OCI-LY1 (cell line): ENCODE data around the gene SLC25A53.

Experiments used
- CTCF ChIP-seq: fragments of 200-600 bp; sonication (generic), shearing (Covaris generic); IDR thresholded peaks from 2 replicates; pipeline ENCODE4 v1.5.1; 2017; ENCODE audit warnings: mild to moderate bottlenecking, antibody characterized with exemption, low read length, moderate library complexity, mixed read lengths
- EZH2 ChIP-seq: fragments of 200-600 bp; sonication (generic), shearing (Covaris generic); IDR thresholded peaks from 2 replicates; pipeline ENCODE4 v1.8.0; 2017; ENCODE audit warnings: borderline replicate concordance, mixed run types, mild to moderate bottlenecking, antibody characterized with exemption, low read length, moderate library complexity, mixed read lengths

- no peak for TF ChIP-seq CTCF
- TF ChIP-seq EZH2 = no peak
Observed at GRCh38 chrX:104085919-104086318, 70.9 kb downstream of the SLC25A53 start.
